Measurements from ENCODE around the gene IRX6.

IRX6 gene

DNA sequence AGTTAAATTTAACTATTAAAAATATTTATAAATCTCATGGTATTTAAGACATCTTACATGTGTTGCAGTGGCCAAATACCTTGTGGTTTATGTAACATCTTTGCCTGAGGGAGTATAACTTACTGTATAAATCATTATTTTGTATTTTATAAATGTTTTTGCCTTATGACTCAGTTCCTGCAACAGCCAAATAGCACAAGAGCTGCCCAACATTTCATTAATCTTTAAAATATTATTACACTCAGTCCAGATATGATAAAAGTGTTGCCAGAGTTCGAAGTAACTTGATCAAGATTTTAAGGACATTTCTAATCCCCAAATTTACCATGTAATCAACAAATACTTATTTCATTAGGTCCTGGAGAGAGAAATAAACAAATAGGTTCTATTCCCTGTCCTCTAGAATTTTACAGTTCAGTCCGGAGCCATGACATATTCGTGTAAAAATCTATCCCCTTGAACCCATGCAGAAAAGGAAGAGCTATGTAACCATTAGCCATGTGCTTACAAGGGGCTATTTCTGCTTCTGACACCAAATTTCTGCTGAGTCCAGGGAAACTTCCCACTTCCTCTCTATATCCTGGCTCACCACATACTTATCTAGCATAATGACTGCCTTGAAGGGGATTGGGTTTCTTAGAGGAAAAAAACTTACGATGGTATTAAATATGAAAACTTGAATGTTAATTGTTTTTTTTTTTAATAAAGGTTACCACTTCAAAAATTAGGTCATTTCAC is 44.0 kb downstream of the IRX6 start:
- DNase-seq (ENCODE audit: low read depth) = peak; percentile 19

- no peak for DNase-seq (ENCODE audit: low read depth)
Observed at GRCh38 chr16:55369151-55369550, 45.1 kb downstream of the IRX6 start.

- DNase-seq (ENCODE audit: low read depth) = peak; percentile 1
Observed at GRCh38 chr16:55370762-55371482, 46.9 kb downstream of the IRX6 start.

DNA sequence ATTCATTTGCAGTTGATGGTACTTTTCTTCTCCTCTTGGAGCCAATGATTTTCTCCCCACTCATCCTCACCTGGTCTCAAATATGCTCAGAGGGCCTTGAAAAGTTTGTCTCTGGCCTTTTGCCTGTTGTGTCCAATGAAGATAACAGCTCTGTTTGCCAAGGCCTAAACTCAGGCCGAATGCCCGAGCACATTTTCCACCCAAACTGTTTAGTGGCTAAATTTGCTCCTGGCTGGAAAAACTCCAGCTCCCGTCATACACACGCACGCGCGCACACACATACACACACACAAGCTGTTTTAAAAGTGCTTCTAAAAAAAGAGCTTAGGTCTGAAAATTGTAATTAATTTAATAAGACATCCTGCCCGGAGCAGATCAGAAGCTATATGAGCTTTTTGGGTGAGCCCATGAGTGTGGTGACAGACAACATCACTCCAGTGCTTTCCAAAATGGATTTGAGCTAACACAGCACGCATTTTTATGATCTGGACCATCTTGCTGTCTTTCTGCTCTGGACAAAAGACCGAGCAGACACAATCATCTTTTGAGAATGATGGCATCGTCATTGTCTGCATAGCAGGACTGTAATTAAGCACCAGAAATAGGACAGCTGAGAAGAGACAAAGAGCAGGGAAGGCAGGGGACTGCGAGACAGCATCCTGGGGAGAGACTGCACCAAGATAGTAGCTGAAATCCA is 48.9 kb downstream of the IRX6 start:
- DNase-seq (ENCODE audit: low read depth) = no peak

GRCh38 chr16:55373489-55373832 is 49.5 kb downstream of the IRX6 start:
- no peak for DNase-seq (ENCODE audit: low read depth)

DNA sequence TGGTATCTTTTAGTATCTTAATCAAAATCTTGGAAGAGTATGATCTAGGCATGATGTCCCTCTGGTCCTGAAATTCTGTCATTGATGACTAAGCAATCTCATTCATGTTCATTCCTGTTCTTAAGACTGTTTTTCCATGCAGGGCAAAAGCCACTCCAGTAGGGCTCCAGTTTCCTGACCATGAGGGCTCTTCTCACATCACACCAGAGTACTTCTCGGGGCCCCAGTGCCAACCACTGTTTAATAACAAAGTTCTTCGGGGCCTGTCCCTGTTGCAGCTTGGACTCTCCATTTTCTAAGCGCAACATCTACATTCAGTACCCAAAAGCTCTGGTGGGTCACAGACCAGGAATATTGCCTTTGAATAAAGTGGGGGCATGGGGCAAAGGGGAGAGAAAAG is 52.0 kb downstream of the IRX6 start:
- no peak for DNase-seq (ENCODE audit: low read depth)

- DNase-seq (ENCODE audit: low read depth) = no peak
Observed at GRCh38 chr16:55376567-55377167, 52.7 kb downstream of the IRX6 start.

GRCh38 chr16:55377840-55378239 is 53.8 kb downstream of the IRX6 start:
- no peak for DNase-seq (ENCODE audit: low read depth)

GRCh38 chr16:55378616-55379015 is 54.6 kb downstream of the IRX6 start:
- DNase-seq (ENCODE audit: low read depth) = no peak

DNA sequence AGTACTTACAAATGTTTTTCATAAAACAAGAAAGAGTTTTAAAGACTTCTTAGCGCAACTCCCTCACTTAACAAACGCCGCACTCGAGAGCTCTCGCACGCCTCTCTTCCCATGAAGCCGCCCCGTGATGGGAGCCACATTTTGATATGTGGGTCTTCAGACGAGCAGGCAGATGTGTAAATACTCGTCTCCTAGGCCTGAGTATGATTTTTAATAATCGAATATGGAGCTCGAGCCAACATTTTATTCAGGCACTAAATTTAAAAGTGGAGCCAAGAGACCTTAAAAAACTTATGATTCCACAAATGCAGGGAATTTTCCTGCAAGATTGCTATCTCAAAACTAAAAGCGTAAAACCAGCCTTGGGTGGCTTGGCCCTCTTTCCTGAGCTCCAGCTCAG is 55.4 kb downstream of the IRX6 start:
- DNase-seq (ENCODE audit: low read depth) = no peak

DNA sequence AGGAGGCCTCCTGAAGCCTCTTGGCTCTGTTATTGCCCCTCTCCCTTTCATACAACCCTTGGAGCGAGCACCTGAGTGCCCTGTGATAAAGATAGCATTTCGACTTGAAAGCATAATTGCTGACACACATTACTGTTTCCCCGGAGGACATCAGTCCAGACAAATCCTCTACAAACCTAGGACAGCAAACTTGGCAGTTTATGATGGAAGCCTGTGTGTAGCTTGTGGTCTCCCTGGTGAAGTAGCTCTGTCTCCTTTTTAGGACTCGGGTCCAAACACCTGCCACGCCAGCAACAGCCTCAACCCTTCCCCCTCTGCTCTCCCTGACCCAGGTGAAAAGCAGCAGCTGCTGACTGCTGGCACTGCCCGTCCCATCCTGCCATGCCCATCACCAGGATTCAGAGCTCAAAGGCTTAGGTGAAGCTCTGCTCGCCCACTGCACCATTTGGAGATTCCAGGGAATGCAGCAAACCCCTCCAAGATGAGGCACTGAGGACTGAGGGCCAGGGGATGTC is 55.9 kb downstream of the IRX6 start:
- no peak for DNase-seq (ENCODE audit: low read depth)

All from ELR (cell line).